Mesendoderm (in vitro differentiated cells): ENCODE results near the gene SNAP25.

Experiments
- DNase-seq: peaks from one replicate; pipeline ENCODE4 v3.0.0; 2013
- H2AK5ac ChIP-seq: 2 replicates; pipeline ENCODE4 v1.6.1; 2013; ENCODE audit warnings: low read length, inconsistent platforms
- H2BK120ac ChIP-seq: 2 replicates; pipeline ENCODE4 v1.6.1; 2013; ENCODE audit warnings: low read depth, mild to moderate bottlenecking, low read length, moderate library complexity, mixed read lengths
- H2BK15ac ChIP-seq: replicated peaks from 2 replicates; pipeline ENCODE4 v1.6.1; 2013; ENCODE audit warnings: low read depth, mild to moderate bottlenecking, moderate library complexity
- H2BK5ac ChIP-seq: 2 replicates; pipeline ENCODE4 v1.6.1; 2013; ENCODE audit warnings: low read length, inconsistent platforms
- H3K18ac ChIP-seq: 2 replicates; pipeline ENCODE4 v1.6.1; 2013; ENCODE audit warnings: mild to moderate bottlenecking, low read length, mixed read lengths
- H3K23ac ChIP-seq: one replicate; pipeline ENCODE4 v1.6.1; 2013; ENCODE audit warnings: low read length
- H3K27ac ChIP-seq: 2 replicates; pipeline ENCODE4 v1.5.1; 2013; ENCODE audit warnings: low read depth, mild to moderate bottlenecking, inconsistent platforms, low read length, moderate library complexity
- H3K27me3 ChIP-seq: 2 replicates; pipeline ENCODE4 v1.6.1; 2013; ENCODE audit warnings: low read length, control low read depth, mild to moderate bottlenecking, inconsistent platforms; ENCODE audit not compliant: insufficient read depth, poor library complexity
- H3K36me3 ChIP-seq: 2 replicates; pipeline ENCODE4 v1.6.1; 2013; ENCODE audit warnings: low read length, inconsistent platforms; ENCODE audit not compliant: control insufficient read depth, insufficient read depth
- H3K4ac ChIP-seq: one replicate; pipeline ENCODE4 v1.6.1; 2013; ENCODE audit warnings: low read depth, mild to moderate bottlenecking, low read length, moderate library complexity
- H3K4me1 ChIP-seq: 2 replicates; pipeline ENCODE4 v1.6.1; 2013; ENCODE audit warnings: low read depth, low read length, inconsistent platforms; ENCODE audit not compliant: control insufficient read depth
- H3K4me2 ChIP-seq: 2 replicates; pipeline ENCODE4 v1.6.1; 2013; ENCODE audit warnings: low read length
- H3K4me3 ChIP-seq: 2 replicates; pipeline ENCODE4 v1.5.1; 2013; ENCODE audit warnings: mild to moderate bottlenecking, low read length
- H3K56ac ChIP-seq: one replicate; pipeline ENCODE4 v1.6.1; 2013; ENCODE audit warnings: low read length
- H3K79me1 ChIP-seq: 2 replicates; pipeline ENCODE4 v1.6.1; 2013; ENCODE audit warnings: low read length, inconsistent platforms
- H3K79me2 ChIP-seq: 2 replicates; pipeline ENCODE4 v1.6.1; 2013; ENCODE audit warnings: mild to moderate bottlenecking, low read length; ENCODE audit not compliant: control insufficient read depth, insufficient read depth
- H3K9ac ChIP-seq: 2 replicates; pipeline ENCODE4 v1.6.1; 2013; ENCODE audit warnings: low read length, inconsistent platforms
- H4K5ac ChIP-seq: one replicate; pipeline ENCODE4 v1.6.1; 2013; ENCODE audit warnings: low read length
- H4K8ac ChIP-seq: one replicate; pipeline ENCODE4 v1.6.1; 2013; ENCODE audit warnings: low read depth, mild to moderate bottlenecking, control low read depth, low read length, moderate library complexity
- WGBS: extraction: QIAGEN DNeasy Blood & Tissue Kit; methylation state at CpG from one replicate; pipeline ENCODE4 v1.1.7; 2013; ENCODE audit warnings: low lambda C conversion rate, missing lambda C conversion rate; ENCODE audit not compliant: insufficient coverage; ENCODE audit errors: extremely low coverage; 5-methylcytosine and 5-hydroxymethylcytosine counted together

Gene SNAP25

GRCh38 chr20:10318291-10319024, 99.8 kb downstream of the SNAP25 start:
- WGBS = no CpG with 5 or more reads among the region's 5 CpGs
- no peak overlapping the region for H3K4me3 ChIP-seq

GRCh38 chr20:10319855-10320254, 101.2 kb downstream of the SNAP25 start:
- Histone ChIP-seq H3K79me2 (no peaks in the 10 kb centered on the region), H2BK15ac (no peak overlapping the region), H2BK5ac (no peak overlapping the region), H3K36me3 (no peaks in the 10 kb centered on the region), H3K4me3 (no peak overlapping the region), H3K79me1 (no peaks in the 10 kb centered on the region), H3K27ac (no peak overlapping the region), H2AK5ac (no peak overlapping the region), H3K4ac (no peak overlapping the region), H3K23ac (no peak overlapping the region), H3K4me2 (no peak overlapping the region), H2BK120ac (no peak overlapping the region), H3K4me1 (no peaks in the 10 kb centered on the region), H4K5ac (no peak overlapping the region), H4K8ac (no peak overlapping the region), H3K56ac (no peak overlapping the region), H3K18ac (no peak overlapping the region), H3K9ac (no peak overlapping the region), H3K27me3 (no peaks in the 10 kb centered on the region)
- no peak for DNase-seq
- no CpG with 5 or more reads among the region's 4 CpGs for WGBS

More at GRCh38 chr20:10318291-10319024, 99.8 kb downstream of the SNAP25 start:
- Histone ChIP-seq H3K56ac (no peak overlapping the region), H4K8ac (no peak overlapping the region), H3K4me1 (no peaks in the 10 kb centered on the region), H3K23ac (no peak overlapping the region), H4K5ac (no peak overlapping the region), H2BK120ac (no peak overlapping the region), H3K27me3 (no peaks in the 10 kb centered on the region), H3K4me2 (no peak overlapping the region), H3K79me2 (no peaks in the 10 kb centered on the region), H2BK15ac (no peak overlapping the region), H3K18ac (no peak overlapping the region), H3K79me1 (no peaks in the 10 kb centered on the region), H3K4ac (no peak overlapping the region), H3K36me3 (no peaks in the 10 kb centered on the region), H2AK5ac (no peak overlapping the region), H3K9ac (no peak overlapping the region), H2BK5ac (no peak overlapping the region), H3K27ac (no peak overlapping the region)
- DNase-seq = no peak

GRCh38 chr20:10321138-10321717, 102.6 kb downstream of the SNAP25 start:
- Histone ChIP-seq H2BK120ac (no peak overlapping the region), H2AK5ac (no peak overlapping the region), H3K36me3 (no peaks in the 10 kb centered on the region), H3K27me3 (no peaks in the 10 kb centered on the region), H3K4me3 (no peak overlapping the region), H3K9ac (no peak overlapping the region), H4K5ac (no peak overlapping the region), H2BK15ac (no peak overlapping the region), H3K4ac (no peak overlapping the region), H3K79me1 (no peaks in the 10 kb centered on the region), H2BK5ac (no peak overlapping the region), H3K4me1 (no peaks in the 10 kb centered on the region), H4K8ac (no peak overlapping the region), H3K23ac (no peak overlapping the region), H3K18ac (no peak overlapping the region), H3K4me2 (no peak overlapping the region), H3K56ac (no peak overlapping the region), H3K79me2 (no peaks in the 10 kb centered on the region), H3K27ac (no peak overlapping the region)
- DNase-seq = no peak

DNA sequence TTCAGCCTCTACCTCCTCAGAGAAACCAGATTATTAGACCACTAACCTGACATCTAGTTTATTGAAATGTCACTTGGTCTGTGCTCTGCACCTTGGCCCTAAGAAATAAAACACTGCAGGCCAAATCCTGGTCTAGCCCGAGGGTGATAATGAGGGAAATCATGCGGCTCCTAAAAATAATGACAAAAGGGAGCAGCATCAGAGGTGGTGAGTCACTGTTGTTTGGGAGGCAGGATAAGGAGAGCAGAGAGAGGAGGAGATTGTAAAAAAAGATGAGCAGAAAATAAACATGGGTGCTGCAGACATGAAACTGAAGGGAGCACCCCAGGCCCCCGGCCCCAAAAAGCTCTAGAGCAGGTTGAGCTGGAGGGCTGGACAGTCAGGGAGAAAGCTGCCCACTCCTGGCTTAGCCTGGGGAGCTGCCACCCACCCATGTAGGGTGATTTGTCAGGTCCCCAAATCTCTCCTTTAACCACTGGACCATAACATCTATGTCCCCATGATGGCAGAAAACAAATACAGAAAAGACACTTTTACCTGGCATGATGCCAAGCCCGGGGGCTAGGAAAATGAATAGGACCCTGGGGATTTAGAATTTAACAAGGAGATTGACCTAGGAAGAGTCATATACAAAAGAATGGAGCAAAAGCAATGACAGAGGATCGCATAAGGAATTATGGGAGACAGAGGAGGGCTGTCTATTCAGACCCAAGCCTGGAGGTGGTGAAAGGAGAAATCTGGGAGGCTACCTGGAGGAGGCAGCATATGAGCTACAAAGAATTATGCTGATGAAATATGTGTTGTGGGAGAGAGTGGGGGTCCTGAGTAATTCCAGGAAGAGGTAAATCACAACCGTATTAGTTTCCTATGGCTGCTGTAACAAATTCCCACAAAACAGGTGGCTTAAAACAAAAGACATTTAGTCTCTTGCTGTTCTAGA, 103.7 kb downstream of the SNAP25 start:
- H2BK15ac ChIP-seq = no peak overlapping the region
- no peaks in the 10 kb centered on the region for H3K4me1 ChIP-seq
- H3K79me2 ChIP-seq = no peaks in the 10 kb centered on the region
- no peaks in the 10 kb centered on the region for H3K79me1 ChIP-seq
- H3K4me2 ChIP-seq = no peak overlapping the region
- H3K36me3 ChIP-seq = no peaks in the 10 kb centered on the region
- no peak overlapping the region for H3K18ac ChIP-seq
- H3K27me3 ChIP-seq = no peaks in the 10 kb centered on the region
- H3K27ac ChIP-seq = no peak overlapping the region
- H2AK5ac ChIP-seq = no peak overlapping the region
- no peak overlapping the region for H4K5ac ChIP-seq
- H3K23ac ChIP-seq = no peak overlapping the region
- no peak overlapping the region for H3K4me3 ChIP-seq
- no peak overlapping the region for H4K8ac ChIP-seq
- H3K9ac ChIP-seq = no peak overlapping the region
- H2BK5ac ChIP-seq = no peak overlapping the region
- DNase-seq = no peak
- no peak overlapping the region for H3K4ac ChIP-seq
- H2BK120ac ChIP-seq = no peak overlapping the region
- no peak overlapping the region for H3K56ac ChIP-seq
- WGBS = no CpG with 5 or more reads among the region's 6 CpGs

GRCh38 chr20:10323729-10324128, 105.1 kb downstream of the SNAP25 start:
- H2BK5ac ChIP-seq = no peak overlapping the region
- no peak overlapping the region for H3K56ac ChIP-seq
- no peaks in the 10 kb centered on the region for H3K36me3 ChIP-seq
- no peaks in the 10 kb centered on the region for H3K4me1 ChIP-seq
- H3K27ac ChIP-seq = no peak overlapping the region
- H3K79me2 ChIP-seq = no peaks in the 10 kb centered on the region
- H3K79me1 ChIP-seq = no peaks in the 10 kb centered on the region
- H4K8ac ChIP-seq = no peak overlapping the region
- no peak overlapping the region for H3K4me3 ChIP-seq
- H3K23ac ChIP-seq = no peak overlapping the region
- H4K5ac ChIP-seq = no peak overlapping the region
- no CpG with 5 or more reads among the region's 4 CpGs for WGBS
- no peak overlapping the region for H2BK15ac ChIP-seq
- no peak overlapping the region for H2BK120ac ChIP-seq
- no peak overlapping the region for H3K9ac ChIP-seq
- no peak for DNase-seq
- no peak overlapping the region for H3K4ac ChIP-seq
- no peak overlapping the region for H3K18ac ChIP-seq
- no peaks in the 10 kb centered on the region for H3K27me3 ChIP-seq
- H3K4me2 ChIP-seq = no peak overlapping the region
- H2AK5ac ChIP-seq = no peak overlapping the region
